T-cell (primary cell): ENCODE measurements around the gene CARS2. TPM values are rescaled to one million over a fixed set of nuclear protein-coding genes. Genes with fewer than 3 reads are reported as not detected.
A peak's percentile ranks its signal among the peaks of the same experiment; 100 is the strongest.

Source experiments
- ATAC-seq, 4 experiments: fragments of 200-7000 bp in 3 of 4; fragments of 150-1000 bp in 1 of 4; cut with Tn5 transposase; replicated peaks in 1 of 4; 1 replicate in 3 of 4; 2 replicates in 1 of 4; pipeline ENCODE4 v1.10.0; 2021; ENCODE audit warnings: moderate library complexity in 3 of 4, mild to moderate bottlenecking in 2 of 4, moderate number of reproducible peaks in 1 of 4
- CTCF ChIA-PET, 2 donors: fragments of 300-600 bp; sonication (Branson Sonifier 250); formaldehyde crosslinking; loops; one replicate each; lab custom pipeline; 2022; ENCODE audit warnings: antibody characterized with exemption in 2 of 2; lab: Charles Lee
- POLR2A ChIA-PET, 2 donors: fragments of 300-600 bp; sonication (Branson Sonifier 250); formaldehyde crosslinking; loops; one replicate each; lab custom pipeline; 2022; ENCODE audit warnings: antibody characterized with exemption in 2 of 2; lab: Charles Lee
- DNase-seq, 35 experiments: peaks; one replicate each; pipeline versions ENCODE4 v3.0.0 to v3.0.0-alpha.2; 2013 to 2023
- H3K27ac ChIP-seq: one replicate; pipeline ENCODE4 v1.5.1; 2013; ENCODE audit warnings: low read length
- H3K27me3 ChIP-seq, 2 experiments: replicated peaks in 1 of 2; 1 replicate in 1 of 2; 2 replicates in 1 of 2; pipeline versions ENCODE4 v1.6.1 to v1.7.0; 2013; ENCODE audit warnings: low read length in 1 of 2, mixed read lengths in 1 of 2; ENCODE audit not compliant: control insufficient read depth in 2 of 2, insufficient read depth in 2 of 2; ENCODE audit errors: extremely low read depth in 1 of 2
- H3K36me3 ChIP-seq, 2 donors: 1 replicate in 1 of 2; 2 replicates in 1 of 2; pipeline versions ENCODE4 v1.6.1 to v1.7.0; 2013; ENCODE audit warnings: low read length in 1 of 2; ENCODE audit not compliant: control insufficient read depth in 2 of 2, insufficient read depth in 1 of 2; ENCODE audit errors: extremely low read depth in 1 of 2
- H3K4me1 ChIP-seq, 2 experiments: 1 replicate in 1 of 2; 2 replicates in 1 of 2; pipeline versions ENCODE4 v1.6.1 to v1.7.0; 2013; ENCODE audit warnings: low read length in 2 of 2, mixed read lengths in 1 of 2; ENCODE audit not compliant: insufficient read depth in 2 of 2, control insufficient read depth in 1 of 2; ENCODE audit errors: extremely low read depth in 1 of 2
- H3K4me3 ChIP-seq, 2 donors: 1 replicate in 1 of 2; 2 replicates in 1 of 2; pipeline versions ENCODE4 v1.5.1 to v1.7.0; 2013; ENCODE audit warnings: mild to moderate bottlenecking in 2 of 2, low read length in 1 of 2, moderate library complexity in 1 of 2; ENCODE audit not compliant: control insufficient read depth in 1 of 2; ENCODE audit errors: extremely low read depth in 1 of 2
- H3K9me3 ChIP-seq: 2 replicates; pipeline ENCODE4 v1.7.0; 2013
- H3K27ac Mint-ChIP-seq, 2 donors: one replicate each; pipeline ENCODE4 v1.8.0; 2020 to 2021; ENCODE audit warnings: mild to moderate bottlenecking in 2 of 2, mixed read lengths in 2 of 2
- H3K27me3 Mint-ChIP-seq, 2 donors: one replicate each; pipeline ENCODE4 v1.8.0; 2021 to 2022; ENCODE audit warnings: mixed read lengths in 2 of 2
- H3K36me3 Mint-ChIP-seq: one replicate; pipeline ENCODE4 v1.8.0; 2021; ENCODE audit warnings: mixed read lengths
- H3K4me1 Mint-ChIP-seq, 3 donors: one replicate each; pipeline ENCODE4 v1.8.0; 2020 to 2022; ENCODE audit warnings: mixed read lengths in 3 of 3, mild to moderate bottlenecking in 1 of 3
- H3K4me3 Mint-ChIP-seq, 3 donors: one replicate each; pipeline ENCODE4 v1.8.0; 2020 to 2022; ENCODE audit warnings: mild to moderate bottlenecking in 3 of 3, mixed read lengths in 3 of 3, moderate library complexity in 3 of 3
- H3K9me3 Mint-ChIP-seq, 3 donors: one replicate each; pipeline ENCODE4 v1.8.0; 2020 to 2022; ENCODE audit warnings: mixed read lengths in 3 of 3
- WGBS: methylation state at CpG from one replicate; pipeline ENCODE4 v1.1.5; 2013; ENCODE audit warnings: missing lambda C conversion rate; ENCODE audit not compliant: insufficient coverage; 5-methylcytosine and 5-hydroxymethylcytosine counted together
- total RNA-seq, 35 experiments: library from RNA in 6 of 35; stranded (reverse) in 6 of 35; fragments of 120-200 nt in 1 of 35; gene quantifications; one replicate each; pipeline versions ENCODE4 v1.2.1 to v1.2.4 and lab custom pipeline; 2013 to 2026

The CARS2 gene
- total RNA-seq, 5 donors from 2014 or later (not counting 1 experiment from before 2014, with no cell fraction given), result 74.2 to 102 (median 85.4) TPM

DNA sequence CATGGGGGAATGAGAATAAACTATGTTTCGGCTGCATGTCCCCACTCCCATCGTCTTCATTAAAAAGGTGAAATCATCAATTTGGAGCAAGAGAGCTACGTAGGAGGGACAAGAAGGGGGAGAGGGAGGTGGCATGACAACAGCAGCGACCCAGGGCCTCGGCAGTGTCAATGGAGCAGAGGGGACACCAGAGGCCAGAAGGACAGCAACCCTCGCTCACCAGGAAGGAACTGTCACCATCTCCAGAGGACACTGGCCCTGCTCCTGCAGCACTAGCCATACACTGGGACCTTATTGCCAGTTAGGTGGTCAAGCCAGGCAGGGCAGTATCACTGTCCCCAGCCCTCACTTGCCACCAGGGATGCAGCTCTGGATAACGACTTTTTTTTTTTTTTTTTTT lies 56.4 kb downstream of the CARS2 start:
- H3K27ac ChIP-seq, result no peak overlapping the region
- H3K4me3 Mint-ChIP-seq, result no peak overlapping the region
- DNase-seq (no peak), ATAC-seq (no peak)
- no peaks in the 10 kb centered on the region for H3K27me3 ChIP-seq
- peaks cover 0 to 12% (median 8%) of the 10 kb centered on the region in 3 donors for H3K4me1 Mint-ChIP-seq
- H3K27ac Mint-ChIP-seq, result no peak overlapping the region
- no peaks in the 10 kb centered on the region for H3K9me3 ChIP-seq
- no peaks in the 10 kb centered on the region for H3K27me3 Mint-ChIP-seq
- POLR2A ChIA-PET, result no interaction called here
- H3K4me1 ChIP-seq, result peaks cover 0 to 10% of the 10 kb centered on the region in 2 experiments
- CTCF ChIA-PET, result no interaction called here
- H3K36me3 Mint-ChIP-seq, result peaks cover 19% of the 10 kb centered on the region
- no peak overlapping the region for H3K4me3 ChIP-seq
- WGBS, result 100% methylated on average over 4 of the region's 7 CpGs
- H3K9me3 Mint-ChIP-seq, result no peaks in the 10 kb centered on the region
- H3K36me3 ChIP-seq, result peaks cover 24 to 48% of the 10 kb centered on the region in 2 donors

- Mint-ChIP-seq H3K4me3 (no peak overlapping the region), H3K27ac (no peak overlapping the region), H3K9me3 (no peaks in the 10 kb centered on the region), H3K4me1 (peaks cover 0 to 14% (median 8%) of the 10 kb centered on the region in 3 donors), H3K36me3 (peaks cover 19% of the 10 kb centered on the region), H3K27me3 (no peaks in the 10 kb centered on the region)
- no peak for DNase-seq
- no peak for ATAC-seq
- Histone ChIP-seq H3K4me3 (no peak overlapping the region), H3K9me3 (no peaks in the 10 kb centered on the region), H3K27ac (no peak overlapping the region), H3K27me3 (no peaks in the 10 kb centered on the region), H3K4me1 (peaks cover 0 to 11% of the 10 kb centered on the region in 2 experiments), H3K36me3 (peaks cover 21 to 51% of the 10 kb centered on the region in 2 donors)
- POLR2A ChIA-PET, result interaction anchor here in 1 of 2 donors (0.5 kb wide), 1 partner anchor 173 kb away, joined by 3 read pairs; no protein-coding TSS in a partner anchor
- CTCF ChIA-PET, result no interaction called here
- WGBS, result 97% methylated on average over 35 of the region's 35 CpGs
Observed at GRCh38 chr13:110648848-110649421, 57.0 kb downstream of the CARS2 start.

DNA sequence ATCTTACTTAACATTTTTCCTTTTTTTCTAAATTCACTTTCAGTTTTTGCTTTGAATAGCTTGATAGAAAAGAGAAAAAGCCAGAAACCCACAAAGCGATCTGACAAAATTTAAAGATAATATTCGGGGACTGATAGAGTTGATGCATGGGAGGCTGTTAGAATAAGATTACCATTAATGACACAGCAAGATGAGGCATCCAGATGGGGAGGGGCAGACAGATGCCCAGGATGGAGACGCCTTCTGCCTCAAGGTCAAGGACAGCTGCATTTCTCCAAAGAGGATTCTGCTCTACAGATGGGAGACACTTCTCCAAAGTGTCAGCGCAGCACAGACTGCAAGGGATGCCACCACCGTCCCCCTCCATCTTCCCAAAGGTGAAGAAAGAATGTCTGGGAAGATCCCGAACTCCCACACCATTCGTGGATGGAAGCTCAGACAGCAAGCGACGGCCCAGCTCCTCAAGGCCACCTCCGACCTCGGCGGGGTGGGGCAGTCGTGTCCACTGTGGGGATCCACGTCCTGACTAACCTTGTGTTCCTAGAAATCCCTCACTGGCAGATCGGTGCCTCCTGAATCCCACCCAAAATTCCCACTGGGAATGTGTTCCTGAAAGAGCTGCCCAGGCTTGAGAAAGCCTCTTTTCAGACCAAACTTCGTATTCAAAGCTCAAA lies 57.6 kb downstream of the CARS2 start:
- Mint-ChIP-seq H3K9me3 (no peaks in the 10 kb centered on the region), H3K4me1 (peaks cover 0 to 12% (median 8%) of the 10 kb centered on the region in 3 donors), H3K36me3 (peaks cover 16% of the 10 kb centered on the region), H3K4me3 (no peak overlapping the region), H3K27ac (no peak overlapping the region), H3K27me3 (no peaks in the 10 kb centered on the region)
- ChIA-PET CTCF (no interaction called here), POLR2A (interaction anchor here in 1 of 2 donors (0.5 kb wide), 1 partner anchor 174 kb away, joined by 3 read pairs; no protein-coding TSS in a partner anchor)
- no peaks in the 10 kb centered on the region for H3K27me3 ChIP-seq
- no peaks in the 10 kb centered on the region for H3K9me3 ChIP-seq
- WGBS, result 79% methylated on average over 14 of the region's 16 CpGs
- H3K4me1 ChIP-seq, result peaks cover 0 to 11% of the 10 kb centered on the region in 2 experiments
- H3K36me3 ChIP-seq, result peaks cover 18 to 56% of the 10 kb centered on the region in 2 donors
- no peak for DNase-seq
- ATAC-seq, result no peak
- H3K27ac ChIP-seq, result no peak overlapping the region
- H3K4me3 ChIP-seq, result no peak overlapping the region

- Histone ChIP-seq H3K27me3 (no peaks in the 10 kb centered on the region), H3K27ac (no peak overlapping the region), H3K4me3 (no peak overlapping the region), H3K4me1 (peaks cover 0 to 11% of the 10 kb centered on the region in 2 experiments), H3K36me3 (peaks cover 25 to 59% of the 10 kb centered on the region in 2 donors), H3K9me3 (no peaks in the 10 kb centered on the region)
- no peak for DNase-seq
- Mint-ChIP-seq H3K27ac (no peak overlapping the region), H3K27me3 (no peaks in the 10 kb centered on the region), H3K36me3 (peaks cover 19% of the 10 kb centered on the region), H3K9me3 (no peaks in the 10 kb centered on the region), H3K4me1 (peaks cover 0 to 11% (median 8%) of the 10 kb centered on the region in 3 donors), H3K4me3 (no peak overlapping the region)
- whole genome bisulfite sequencing, result 88% methylated on average over 9 of the region's 10 CpGs
- ChIA-PET CTCF (no interaction called here), POLR2A (no interaction called here)
- no peak for ATAC-seq
Observed at GRCh38 chr13:110647365-110647737, 58.6 kb downstream of the CARS2 start.

DNA sequence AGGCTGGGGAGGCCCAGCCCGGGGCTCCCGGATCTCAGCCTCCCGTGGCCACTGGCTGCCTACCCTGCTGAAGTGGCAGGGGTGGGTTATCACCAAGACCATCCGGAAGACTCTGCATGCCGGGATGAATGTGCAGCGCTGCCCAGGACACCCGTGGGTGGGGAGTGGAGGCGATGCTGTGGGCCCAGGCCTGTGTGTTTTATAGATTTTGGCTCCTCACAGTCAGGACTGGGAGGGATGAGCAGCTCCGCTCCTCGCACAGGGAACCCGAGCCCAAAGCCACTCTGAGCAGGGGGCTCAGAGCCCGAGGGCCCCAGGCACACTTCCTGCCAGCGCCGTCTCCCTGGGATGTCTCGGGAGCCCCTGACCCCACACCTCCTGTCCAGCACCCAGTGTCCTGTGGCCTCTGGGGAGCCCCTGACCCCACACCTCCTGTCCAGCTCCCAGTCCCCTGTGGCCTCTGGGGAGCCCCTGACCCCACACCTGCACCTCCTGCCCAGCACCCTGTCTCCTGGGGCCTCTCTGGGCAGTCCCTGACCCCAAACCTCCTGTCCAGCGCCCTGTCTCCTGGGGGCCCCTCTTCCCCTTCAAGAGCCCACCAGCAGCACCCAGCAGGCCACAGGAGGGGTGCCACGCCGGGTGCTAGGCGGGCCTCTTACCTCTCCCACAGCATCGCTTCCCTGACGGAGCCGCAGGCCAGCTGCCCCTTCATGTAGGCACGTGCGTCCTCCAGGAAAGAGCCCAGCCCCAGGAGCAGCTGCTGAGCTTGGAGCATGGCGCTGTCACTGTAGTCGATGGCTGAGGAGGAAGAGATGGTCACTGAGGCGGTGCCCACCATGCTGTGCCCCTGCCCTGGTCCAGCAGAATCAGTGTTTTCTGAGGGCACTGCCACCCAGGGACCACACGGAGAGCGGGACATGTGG lies 59.2 kb downstream of the CARS2 start:
- Histone ChIP-seq H3K9me3 (no peaks in the 10 kb centered on the region), H3K36me3 (peaks cover 28 to 60% of the 10 kb centered on the region in 2 donors), H3K27me3 (no peaks in the 10 kb centered on the region), H3K27ac (no peak overlapping the region), H3K4me1 (peaks cover 0 to 11% of the 10 kb centered on the region in 2 experiments), H3K4me3 (no peak overlapping the region)
- no peaks in the 10 kb centered on the region for H3K9me3 Mint-ChIP-seq
- WGBS, result 94% methylated on average over 22 of the region's 29 CpGs
- DNase-seq, result no peak
- peaks cover 0 to 8% (median 7%) of the 10 kb centered on the region in 3 donors for H3K4me1 Mint-ChIP-seq
- H3K36me3 Mint-ChIP-seq, result peaks cover 19% of the 10 kb centered on the region
- ATAC-seq, result no peak
- no peaks in the 10 kb centered on the region for H3K27me3 Mint-ChIP-seq
- no peak overlapping the region for H3K4me3 Mint-ChIP-seq
- peak overlapping the region in 1 of 2 donors; percentile 8 for H3K27ac Mint-ChIP-seq
- CTCF ChIA-PET, result no interaction called here
- POLR2A ChIA-PET, result no interaction called here

- POLR2A ChIA-PET, result no interaction called here
- H3K36me3 ChIP-seq, result peaks cover 35 to 67% of the 10 kb centered on the region in 2 donors
- Mint-ChIP-seq H3K4me3 (no peak overlapping the region), H3K36me3 (peaks cover 22% of the 10 kb centered on the region), H3K9me3 (no peaks in the 10 kb centered on the region), H3K27ac (no peak overlapping the region), H3K27me3 (no peaks in the 10 kb centered on the region), H3K4me1 (peaks cover 0 to 8% (median 7%) of the 10 kb centered on the region in 3 donors)
- ATAC-seq (no peak), DNase-seq (no peak)
- H3K27ac ChIP-seq, result no peak overlapping the region
- 91% methylated on average over 10 of the region's 15 CpGs for WGBS
- CTCF ChIA-PET, result no interaction called here
- H3K27me3 ChIP-seq, result no peaks in the 10 kb centered on the region
- H3K4me3 ChIP-seq, result no peak overlapping the region
- H3K4me1 ChIP-seq, result peaks cover 0 to 11% of the 10 kb centered on the region in 2 experiments
- no peaks in the 10 kb centered on the region for H3K9me3 ChIP-seq
Observed at GRCh38 chr13:110645750-110646149, 60.2 kb downstream of the CARS2 start.
